Mesendoderm (in vitro differentiated cells): ENCODE data around the gene RYR3.

Experiments
- DNase-seq: peaks from one replicate; pipeline ENCODE4 v3.0.0; 2013
- H2AK5ac ChIP-seq: 2 replicates; pipeline ENCODE4 v1.6.1; 2013; ENCODE audit warnings: low read length, inconsistent platforms
- H2BK120ac ChIP-seq: 2 replicates; pipeline ENCODE4 v1.6.1; 2013; ENCODE audit warnings: low read depth, mild to moderate bottlenecking, low read length, moderate library complexity, mixed read lengths
- H2BK15ac ChIP-seq: replicated peaks from 2 replicates; pipeline ENCODE4 v1.6.1; 2013; ENCODE audit warnings: low read depth, mild to moderate bottlenecking, moderate library complexity
- H2BK5ac ChIP-seq: 2 replicates; pipeline ENCODE4 v1.6.1; 2013; ENCODE audit warnings: low read length, inconsistent platforms
- H3K18ac ChIP-seq: 2 replicates; pipeline ENCODE4 v1.6.1; 2013; ENCODE audit warnings: mild to moderate bottlenecking, low read length, mixed read lengths
- H3K23ac ChIP-seq: one replicate; pipeline ENCODE4 v1.6.1; 2013; ENCODE audit warnings: low read length
- H3K27ac ChIP-seq: 2 replicates; pipeline ENCODE4 v1.5.1; 2013; ENCODE audit warnings: low read depth, mild to moderate bottlenecking, inconsistent platforms, low read length, moderate library complexity
- H3K27me3 ChIP-seq: 2 replicates; pipeline ENCODE4 v1.6.1; 2013; ENCODE audit warnings: low read length, control low read depth, mild to moderate bottlenecking, inconsistent platforms; ENCODE audit not compliant: insufficient read depth, poor library complexity
- H3K36me3 ChIP-seq: 2 replicates; pipeline ENCODE4 v1.6.1; 2013; ENCODE audit warnings: low read length, inconsistent platforms; ENCODE audit not compliant: control insufficient read depth, insufficient read depth
- H3K4ac ChIP-seq: one replicate; pipeline ENCODE4 v1.6.1; 2013; ENCODE audit warnings: low read depth, mild to moderate bottlenecking, low read length, moderate library complexity
- H3K4me1 ChIP-seq: 2 replicates; pipeline ENCODE4 v1.6.1; 2013; ENCODE audit warnings: low read depth, low read length, inconsistent platforms; ENCODE audit not compliant: control insufficient read depth
- H3K4me2 ChIP-seq: 2 replicates; pipeline ENCODE4 v1.6.1; 2013; ENCODE audit warnings: low read length
- H3K4me3 ChIP-seq: 2 replicates; pipeline ENCODE4 v1.5.1; 2013; ENCODE audit warnings: mild to moderate bottlenecking, low read length
- H3K56ac ChIP-seq: one replicate; pipeline ENCODE4 v1.6.1; 2013; ENCODE audit warnings: low read length
- H3K79me1 ChIP-seq: 2 replicates; pipeline ENCODE4 v1.6.1; 2013; ENCODE audit warnings: low read length, inconsistent platforms
- H3K79me2 ChIP-seq: 2 replicates; pipeline ENCODE4 v1.6.1; 2013; ENCODE audit warnings: mild to moderate bottlenecking, low read length; ENCODE audit not compliant: control insufficient read depth, insufficient read depth
- H3K9ac ChIP-seq: 2 replicates; pipeline ENCODE4 v1.6.1; 2013; ENCODE audit warnings: low read length, inconsistent platforms
- H4K5ac ChIP-seq: one replicate; pipeline ENCODE4 v1.6.1; 2013; ENCODE audit warnings: low read length
- H4K8ac ChIP-seq: one replicate; pipeline ENCODE4 v1.6.1; 2013; ENCODE audit warnings: low read depth, mild to moderate bottlenecking, control low read depth, low read length, moderate library complexity
- WGBS: extraction: QIAGEN DNeasy Blood & Tissue Kit; methylation state at CpG from one replicate; pipeline ENCODE4 v1.1.7; 2013; ENCODE audit warnings: low lambda C conversion rate, missing lambda C conversion rate; ENCODE audit not compliant: insufficient coverage; ENCODE audit errors: extremely low coverage; 5-methylcytosine and 5-hydroxymethylcytosine counted together

Gene RYR3

GRCh38 chr15:33857726-33858125, 547.0 kb downstream of the RYR3 start:
- no peak overlapping the region for H3K56ac ChIP-seq
- H3K23ac ChIP-seq, result no peak overlapping the region
- no peak overlapping the region for H4K8ac ChIP-seq
- H3K18ac ChIP-seq, result no peak overlapping the region
- H3K4me3 ChIP-seq, result no peak overlapping the region
- WGBS, result no CpG with 5 or more reads among the region's 13 CpGs
- H3K27ac ChIP-seq, result no peak overlapping the region
- H3K79me1 ChIP-seq, result no peaks in the 10 kb centered on the region
- no peak overlapping the region for H2BK120ac ChIP-seq
- no peak overlapping the region for H2AK5ac ChIP-seq
- no peak overlapping the region for H2BK5ac ChIP-seq
- peaks cover under 1% of the 10 kb centered on the region for H3K4me1 ChIP-seq
- H3K79me2 ChIP-seq, result no peaks in the 10 kb centered on the region
- no peak for DNase-seq
- no peak overlapping the region for H2BK15ac ChIP-seq
- no peak overlapping the region for H3K4ac ChIP-seq
- H3K27me3 ChIP-seq, result no peaks in the 10 kb centered on the region
- no peak overlapping the region for H3K4me2 ChIP-seq
- H3K36me3 ChIP-seq, result no peaks in the 10 kb centered on the region
- H3K9ac ChIP-seq, result no peak overlapping the region
- H4K5ac ChIP-seq, result no peak overlapping the region

- no CpG with 5 or more reads among the region's 6 CpGs for WGBS
- no peak overlapping the region for H3K18ac ChIP-seq
- no peak overlapping the region for H3K4me3 ChIP-seq
- no peak overlapping the region for H3K9ac ChIP-seq
- no peaks in the 10 kb centered on the region for H3K36me3 ChIP-seq
- no peaks in the 10 kb centered on the region for H3K79me1 ChIP-seq
- H4K5ac ChIP-seq, result no peak overlapping the region
- H2BK15ac ChIP-seq, result no peak overlapping the region
- H2AK5ac ChIP-seq, result no peak overlapping the region
- no peaks in the 10 kb centered on the region for H3K79me2 ChIP-seq
- no peak overlapping the region for H2BK120ac ChIP-seq
- DNase-seq, result no peak
- H3K4me2 ChIP-seq, result no peak overlapping the region
- H4K8ac ChIP-seq, result no peak overlapping the region
- H3K27ac ChIP-seq, result no peak overlapping the region
- H3K56ac ChIP-seq, result no peak overlapping the region
- no peak overlapping the region for H2BK5ac ChIP-seq
- H3K4ac ChIP-seq, result no peak overlapping the region
- H3K23ac ChIP-seq, result no peak overlapping the region
- no peaks in the 10 kb centered on the region for H3K27me3 ChIP-seq
- no peaks in the 10 kb centered on the region for H3K4me1 ChIP-seq
Measured at GRCh38 chr15:33858836-33859235, 548.1 kb downstream of the RYR3 start.

- Histone ChIP-seq H3K4me3 (no peak overlapping the region), H3K4me2 (no peak overlapping the region), H3K23ac (no peak overlapping the region), H3K18ac (no peak overlapping the region), H4K8ac (no peak overlapping the region), H3K56ac (no peak overlapping the region), H3K27ac (no peak overlapping the region), H3K79me1 (no peaks in the 10 kb centered on the region), H2BK15ac (no peak overlapping the region), H3K4me1 (no peaks in the 10 kb centered on the region), H3K27me3 (no peaks in the 10 kb centered on the region), H2BK120ac (no peak overlapping the region), H3K4ac (no peak overlapping the region), H2BK5ac (no peak overlapping the region), H3K79me2 (no peaks in the 10 kb centered on the region), H3K9ac (no peak overlapping the region), H4K5ac (no peak overlapping the region), H3K36me3 (no peaks in the 10 kb centered on the region), H2AK5ac (no peak overlapping the region)
- DNase-seq, result no peak
- WGBS, result no CpG with 5 or more reads among the region's 1 CpG
Measured at GRCh38 chr15:33859992-33860545, 549.3 kb downstream of the RYR3 start.

- Histone ChIP-seq H2BK120ac (no peak overlapping the region), H3K79me1 (no peaks in the 10 kb centered on the region), H3K27ac (no peak overlapping the region), H4K5ac (no peak overlapping the region), H3K4me3 (no peak overlapping the region), H2BK5ac (no peak overlapping the region), H3K23ac (no peak overlapping the region), H3K18ac (no peak overlapping the region), H4K8ac (no peak overlapping the region), H3K79me2 (no peaks in the 10 kb centered on the region), H3K9ac (no peak overlapping the region), H3K4me1 (no peaks in the 10 kb centered on the region), H3K4me2 (no peak overlapping the region), H3K4ac (no peak overlapping the region), H3K27me3 (no peaks in the 10 kb centered on the region), H2AK5ac (no peak overlapping the region), H2BK15ac (no peak overlapping the region), H3K56ac (no peak overlapping the region), H3K36me3 (no peaks in the 10 kb centered on the region)
- DNase-seq, result peak; percentile 43
- WGBS, result no CpG with 5 or more reads among the region's 3 CpGs
Measured at GRCh38 chr15:33860754-33861153, 550.0 kb downstream of the RYR3 start.

GRCh38 chr15:33864360-33865075, 553.8 kb downstream of the RYR3 start:
- H3K4me1 ChIP-seq, result no peaks in the 10 kb centered on the region
- H4K5ac ChIP-seq, result no peak overlapping the region
- no CpG with 5 or more reads among the region's 5 CpGs for WGBS
- H2AK5ac ChIP-seq, result no peak overlapping the region
- no peak overlapping the region for H3K9ac ChIP-seq
- DNase-seq, result no peak
- H3K18ac ChIP-seq, result no peak overlapping the region
- no peaks in the 10 kb centered on the region for H3K79me2 ChIP-seq
- no peak overlapping the region for H3K4me2 ChIP-seq
- no peak overlapping the region for H3K56ac ChIP-seq
- H3K4ac ChIP-seq, result no peak overlapping the region
- no peak overlapping the region for H4K8ac ChIP-seq
- H2BK120ac ChIP-seq, result no peak overlapping the region
- no peak overlapping the region for H3K27ac ChIP-seq
- no peak overlapping the region for H2BK5ac ChIP-seq
- no peaks in the 10 kb centered on the region for H3K27me3 ChIP-seq
- no peak overlapping the region for H3K23ac ChIP-seq
- H2BK15ac ChIP-seq, result no peak overlapping the region
- H3K4me3 ChIP-seq, result no peak overlapping the region
- H3K79me1 ChIP-seq, result no peaks in the 10 kb centered on the region
- H3K36me3 ChIP-seq, result no peaks in the 10 kb centered on the region

GRCh38 chr15:33865416-33865815, 554.6 kb downstream of the RYR3 start:
- H2BK120ac ChIP-seq, result no peak overlapping the region
- no peaks in the 10 kb centered on the region for H3K27me3 ChIP-seq
- H3K36me3 ChIP-seq, result no peaks in the 10 kb centered on the region
- no peak overlapping the region for H3K4me3 ChIP-seq
- H3K18ac ChIP-seq, result no peak overlapping the region
- H2BK15ac ChIP-seq, result no peak overlapping the region
- H4K8ac ChIP-seq, result no peak overlapping the region
- no peaks in the 10 kb centered on the region for H3K79me1 ChIP-seq
- H2BK5ac ChIP-seq, result no peak overlapping the region
- WGBS, result no CpG with 5 or more reads among the region's 6 CpGs
- no peaks in the 10 kb centered on the region for H3K4me1 ChIP-seq
- no peak overlapping the region for H3K4me2 ChIP-seq
- no peak overlapping the region for H3K4ac ChIP-seq
- no peak overlapping the region for H3K27ac ChIP-seq
- H3K23ac ChIP-seq, result no peak overlapping the region
- no peak for DNase-seq
- H4K5ac ChIP-seq, result no peak overlapping the region
- H3K56ac ChIP-seq, result no peak overlapping the region
- H3K79me2 ChIP-seq, result no peaks in the 10 kb centered on the region
- no peak overlapping the region for H2AK5ac ChIP-seq
- no peak overlapping the region for H3K9ac ChIP-seq
